Measurements from ENCODE around the gene SRRM3.

DNA sequence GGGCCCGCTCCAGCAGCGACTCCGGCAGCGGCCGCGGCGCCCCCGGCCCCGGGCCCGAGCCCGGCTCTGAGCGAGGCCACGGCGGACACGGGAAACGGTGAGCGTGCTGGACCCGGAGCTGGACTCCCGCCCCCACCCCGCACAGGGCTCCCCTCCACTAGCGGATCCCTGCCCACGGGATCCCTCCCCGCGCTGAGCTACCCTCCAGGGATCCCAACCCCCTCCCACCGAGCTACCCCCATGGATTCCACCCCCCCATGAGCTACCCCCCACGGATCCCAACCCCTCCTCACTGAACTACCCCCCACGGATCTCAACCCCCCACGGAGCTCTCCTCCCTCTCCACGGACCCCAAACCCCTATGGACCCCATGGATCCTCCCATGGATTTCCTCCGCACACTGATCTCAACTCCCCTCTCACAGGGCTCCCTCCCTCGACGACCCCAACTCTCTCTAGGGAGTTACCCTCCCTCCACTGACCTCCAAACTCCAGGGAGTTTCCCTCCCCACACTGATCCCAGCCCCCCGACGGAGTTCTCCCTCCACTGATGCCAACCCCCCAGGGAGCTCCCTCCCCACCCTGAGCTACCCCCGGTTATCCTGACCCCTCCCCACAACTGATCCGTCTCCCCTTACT, 80.1 kb downstream of the SRRM3 start:
- TF ChIP-seq SIX5 (IDR thresholded peaks at IDR 0.05; ENCODE audit: borderline replicate concordance in 1 of 2, insufficient read depth in 1 of 2, low read depth in 1 of 2, low read length in 2 of 2) (no peak), CTCF (IDR thresholded peaks at IDR 0.05 in 2 of 3, conservative IDR thresholded peaks at IDR 0.05 in 1 of 3; ENCODE audit: insufficient read depth in 2 of 3, low read depth in 1 of 3, low read length in 3 of 3) (no peak), GABPA (tag; conservative IDR thresholded peaks at IDR 0.05; ENCODE audit: low read depth) (no peak), FOSL1 (tag; conservative IDR thresholded peaks at IDR 0.05) (no peak)
- TF ChIP-seq, protein P1, sequence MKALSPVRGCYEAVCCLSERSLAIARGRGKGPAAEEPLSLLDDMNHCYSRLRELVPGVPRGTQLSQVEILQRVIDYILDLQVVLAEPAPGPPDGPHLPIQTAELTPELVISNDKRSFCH (CRISPR knock-in tag; IDR thresholded peaks at IDR 0.05), result no peak
- TF ChIP-seq, protein P1 (tag; IDR thresholded peaks at IDR 0.05), result no peak

Data from K562 (cell line).